ENCODE measurements around the gene FHOD3. TPM values are rescaled to one million over a fixed set of nuclear protein-coding genes. Genes with fewer than 3 reads are reported as not detected.

FHOD3 gene
- total RNA-seq, 2 experiments from 2014 or later, result not detected

DNA sequence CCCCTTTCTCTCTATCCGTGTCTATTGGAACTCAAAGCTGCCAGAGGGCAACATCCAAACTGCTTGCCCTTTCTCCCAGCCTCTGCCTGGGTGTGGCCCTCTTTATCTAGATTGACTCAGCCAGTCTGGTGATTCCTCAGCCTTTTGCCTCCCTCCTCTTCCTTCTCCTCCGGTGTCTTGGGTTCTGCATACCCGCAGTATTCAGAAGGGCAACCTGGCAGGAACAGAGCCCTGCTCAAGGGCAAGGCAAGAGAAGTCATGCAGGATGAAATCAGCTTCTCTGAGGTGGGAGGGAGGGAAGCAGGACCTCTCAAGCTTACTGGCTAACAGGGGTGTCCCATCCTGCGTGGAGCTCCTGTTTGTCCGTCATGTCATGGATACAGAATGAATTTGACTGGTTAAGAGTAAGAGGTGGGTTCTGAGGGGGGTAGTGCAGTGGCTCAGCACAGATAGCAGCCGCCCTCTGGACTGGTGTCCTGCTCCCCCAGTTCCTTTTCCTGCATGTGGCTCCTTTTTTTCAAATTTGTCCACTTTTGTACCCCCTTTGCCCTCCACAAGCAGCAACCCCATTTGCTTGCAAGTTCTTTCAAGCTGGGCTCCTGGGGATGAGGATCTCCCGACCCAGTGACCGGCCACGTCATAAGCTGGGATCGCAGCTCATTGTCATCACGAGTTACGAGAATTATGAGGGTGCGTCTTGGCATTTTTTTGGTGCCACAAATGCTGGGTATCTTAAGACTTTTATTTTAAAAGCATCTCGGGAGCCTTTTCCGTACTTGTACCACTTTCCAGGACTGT lies 154.1 kb downstream of the FHOD3 start:
- ChIA-PET POLR2A (interaction anchor here (1.2 kb wide), 1 partner anchor 23 kb away, joined by 3 read pairs; no protein-coding TSS in a partner anchor), CTCF (no interaction called here)
- no peak overlapping the region for H3K4me3 Mint-ChIP-seq
- H3K9me3 Mint-ChIP-seq, result no peaks in the 10 kb centered on the region
- H3K27me3 Mint-ChIP-seq, result no peaks in the 10 kb centered on the region
- intact Hi-C loops (cut with micrococcal nuclease), result no loop called here
- no peak for DNase-seq
- no peaks in the 10 kb centered on the region for H3K4me1 Mint-ChIP-seq (ENCODE audit: low read depth)
- H3K36me3 Mint-ChIP-seq (ENCODE audit: low read depth), result no peaks in the 10 kb centered on the region
- TF ChIP-seq, protein P1, sequence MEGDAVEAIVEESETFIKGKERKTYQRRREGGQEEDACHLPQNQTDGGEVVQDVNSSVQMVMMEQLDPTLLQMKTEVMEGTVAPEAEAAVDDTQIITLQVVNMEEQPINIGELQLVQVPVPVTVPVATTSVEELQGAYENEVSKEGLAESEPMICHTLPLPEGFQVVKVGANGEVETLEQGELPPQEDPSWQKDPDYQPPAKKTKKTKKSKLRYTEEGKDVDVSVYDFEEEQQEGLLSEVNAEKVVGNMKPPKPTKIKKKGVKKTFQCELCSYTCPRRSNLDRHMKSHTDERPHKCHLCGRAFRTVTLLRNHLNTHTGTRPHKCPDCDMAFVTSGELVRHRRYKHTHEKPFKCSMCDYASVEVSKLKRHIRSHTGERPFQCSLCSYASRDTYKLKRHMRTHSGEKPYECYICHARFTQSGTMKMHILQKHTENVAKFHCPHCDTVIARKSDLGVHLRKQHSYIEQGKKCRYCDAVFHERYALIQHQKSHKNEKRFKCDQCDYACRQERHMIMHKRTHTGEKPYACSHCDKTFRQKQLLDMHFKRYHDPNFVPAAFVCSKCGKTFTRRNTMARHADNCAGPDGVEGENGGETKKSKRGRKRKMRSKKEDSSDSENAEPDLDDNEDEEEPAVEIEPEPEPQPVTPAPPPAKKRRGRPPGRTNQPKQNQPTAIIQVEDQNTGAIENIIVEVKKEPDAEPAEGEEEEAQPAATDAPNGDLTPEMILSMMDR (IDR thresholded peaks at IDR 0.05), result no peak
- H3K27ac Mint-ChIP-seq, result no peak overlapping the region
- no peak for ATAC-seq

DNA sequence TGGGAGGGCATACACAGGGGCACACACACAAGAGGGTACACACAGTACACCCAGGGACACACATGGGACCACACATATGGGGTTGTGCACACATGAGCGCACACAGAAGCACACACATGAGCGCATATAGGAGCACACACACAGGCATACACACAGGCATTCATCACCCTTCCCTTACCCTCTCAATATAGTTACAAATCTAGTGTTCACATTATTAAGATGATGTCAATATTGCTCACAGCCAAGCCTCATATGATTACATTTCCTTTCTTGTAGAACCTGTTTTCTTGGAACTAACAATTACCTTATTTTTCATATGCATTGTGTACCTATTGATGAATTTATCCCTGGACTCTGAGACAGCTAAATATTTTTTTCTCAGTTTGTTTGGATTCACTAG lies 156.7 kb downstream of the FHOD3 start:
- H3K36me3 Mint-ChIP-seq (ENCODE audit: low read depth), result no peaks in the 10 kb centered on the region
- H3K27me3 Mint-ChIP-seq, result no peaks in the 10 kb centered on the region
- ChIA-PET CTCF (no interaction called here), POLR2A (no interaction called here)
- H3K4me1 Mint-ChIP-seq (ENCODE audit: low read depth), result no peaks in the 10 kb centered on the region
- TF ChIP-seq, protein P1 (IDR thresholded peaks at IDR 0.05), result no peak
- intact Hi-C loops (cut with micrococcal nuclease), result no loop called here
- DNase-seq, result no peak
- H3K4me3 Mint-ChIP-seq, result no peak overlapping the region
- ATAC-seq, result no peak
- H3K27ac Mint-ChIP-seq, result no peak overlapping the region
- no peaks in the 10 kb centered on the region for H3K9me3 Mint-ChIP-seq

DNA sequence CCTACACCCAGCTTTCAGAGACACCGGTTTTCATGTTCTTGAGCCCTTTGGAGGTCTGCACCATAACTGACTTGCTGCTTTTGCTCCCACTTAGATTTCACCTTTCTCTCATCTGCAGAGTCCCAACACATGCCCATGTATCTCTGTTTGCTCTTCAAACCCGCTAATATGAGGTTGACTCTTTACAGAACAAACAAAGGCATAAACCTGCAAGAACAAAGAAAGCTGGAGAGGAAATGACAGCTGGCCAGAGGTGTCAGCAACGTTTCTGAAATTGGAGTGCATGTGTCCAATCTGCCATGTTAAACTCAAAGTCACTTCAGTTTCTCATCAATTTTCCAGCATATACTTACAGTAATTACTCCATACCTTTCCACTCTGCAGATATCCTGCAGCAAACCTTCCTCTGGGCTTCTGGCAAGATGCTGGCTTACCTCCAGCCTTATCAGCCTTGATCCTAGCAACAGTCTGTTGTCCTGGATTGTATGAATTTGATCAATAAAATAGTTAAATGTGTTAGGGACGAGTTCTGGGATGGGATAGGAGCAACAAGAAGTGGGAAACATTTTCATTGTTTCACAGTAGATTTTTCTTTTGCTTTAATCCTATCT lies 157.4 kb downstream of the FHOD3 start:
- Mint-ChIP-seq H3K9me3 (no peaks in the 10 kb centered on the region), H3K4me3 (no peak overlapping the region), H3K27ac (no peak overlapping the region), H3K4me1 (ENCODE audit: low read depth) (no peaks in the 10 kb centered on the region), H3K36me3 (ENCODE audit: low read depth) (no peaks in the 10 kb centered on the region), H3K27me3 (no peaks in the 10 kb centered on the region)
- no peak for ATAC-seq
- TF ChIP-seq, protein P1 (IDR thresholded peaks at IDR 0.05), result no peak
- ChIA-PET POLR2A (no interaction called here), CTCF (no interaction called here)
- no peak for DNase-seq
- intact Hi-C loops (cut with micrococcal nuclease), result no loop called here

DNA sequence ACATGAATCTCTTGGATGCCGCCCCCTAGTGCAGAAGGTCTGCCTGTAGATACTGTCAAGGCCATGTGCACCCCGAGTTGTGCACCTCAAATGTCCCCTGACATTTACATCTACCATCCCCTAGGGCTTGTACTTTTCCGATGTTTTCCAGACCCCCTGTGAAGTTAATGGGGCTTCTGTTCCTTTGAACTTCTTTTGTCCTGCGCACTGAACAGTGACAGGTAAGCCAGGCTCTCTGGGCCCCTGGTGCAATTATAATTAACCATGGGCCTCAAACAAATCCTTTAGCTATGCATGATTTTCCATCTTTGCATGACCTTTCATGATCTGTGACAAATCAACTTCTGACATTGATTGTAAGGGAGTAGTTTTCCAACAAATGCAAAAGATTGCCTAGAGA lies 158.4 kb downstream of the FHOD3 start:
- CTCF ChIA-PET, result no interaction called here
- no peaks in the 10 kb centered on the region for H3K4me1 Mint-ChIP-seq (ENCODE audit: low read depth)
- H3K36me3 Mint-ChIP-seq (ENCODE audit: low read depth), result no peaks in the 10 kb centered on the region
- no peak overlapping the region for H3K27ac Mint-ChIP-seq
- intact Hi-C loops (cut with micrococcal nuclease), result no loop called here
- ATAC-seq (no peak), DNase-seq (no peak)
- H3K27me3 Mint-ChIP-seq, result no peaks in the 10 kb centered on the region
- POLR2A ChIA-PET, result no interaction called here
- no peaks in the 10 kb centered on the region for H3K9me3 Mint-ChIP-seq
- H3K4me3 Mint-ChIP-seq, result no peak overlapping the region
- TF ChIP-seq, protein P1 (IDR thresholded peaks at IDR 0.05), result no peak

DNA sequence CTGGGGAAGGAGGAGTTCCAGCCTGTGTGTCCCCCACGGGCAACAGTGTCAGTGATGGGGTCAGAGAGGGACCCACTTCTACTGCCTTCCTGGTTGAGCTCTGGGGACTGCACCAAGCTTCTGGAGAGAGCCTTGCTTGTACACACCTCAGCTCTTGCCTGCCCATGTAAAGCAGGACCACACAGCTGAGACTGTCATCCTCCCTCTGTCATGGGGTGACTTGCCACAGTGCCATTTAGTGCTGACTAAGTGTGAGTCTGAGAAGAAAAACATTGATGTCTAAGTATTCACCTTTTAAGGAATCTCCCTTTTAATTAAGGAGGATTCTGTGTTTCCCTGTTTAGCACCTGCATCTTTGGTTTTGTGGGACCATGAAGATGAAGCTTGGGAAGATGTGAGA lies 159.1 kb downstream of the FHOD3 start:
- H3K27me3 Mint-ChIP-seq, result no peaks in the 10 kb centered on the region
- intact Hi-C loops (cut with micrococcal nuclease), result no loop called here
- ATAC-seq, result no peak
- no peaks in the 10 kb centered on the region for H3K4me1 Mint-ChIP-seq (ENCODE audit: low read depth)
- no peaks in the 10 kb centered on the region for H3K36me3 Mint-ChIP-seq (ENCODE audit: low read depth)
- no peaks in the 10 kb centered on the region for H3K9me3 Mint-ChIP-seq
- CTCF ChIA-PET, result no interaction called here
- TF ChIP-seq, protein P1 (IDR thresholded peaks at IDR 0.05), result no peak
- POLR2A ChIA-PET, result no interaction called here
- no peak for DNase-seq
- no peak overlapping the region for H3K27ac Mint-ChIP-seq
- H3K4me3 Mint-ChIP-seq, result no peak overlapping the region
